Prostate gland (tissue), 2 donors: ENCODE data around the gene FAM184A. TPM values are rescaled to one million over a fixed set of nuclear protein-coding genes. Genes with fewer than 3 reads are reported as not detected.
A peak's percentile ranks its signal among the peaks of the same experiment; 100 is the strongest.

Source experiments
- DNase-seq: peaks from one replicate; pipeline ENCODE4 v3.0.0-alpha.2; 2019; ENCODE audit warnings: low spot score
- H3K27ac ChIP-seq, 2 donors: fragments of 200-600 bp; sonication (generic); 2 replicates each; pipeline ENCODE4 v1.5.1; 2017 to 2019
- H3K27me3 ChIP-seq: fragments of 200-600 bp; sonication (generic); replicated peaks from 2 replicates; pipeline ENCODE4 v1.5.1; 2019; ENCODE audit not compliant: insufficient read depth
- H3K36me3 ChIP-seq, 2 donors: fragments of 200-600 bp; sonication (generic); 1 replicate in 1 of 2; 2 replicates in 1 of 2; pipeline versions ENCODE4 v1.5.1 to v1.8.1; 2017 to 2019
- H3K4me1 ChIP-seq: fragments of 200-600 bp; sonication (generic); replicated peaks from 2 replicates; pipeline ENCODE4 v1.5.1; 2019
- H3K4me3 ChIP-seq, 2 donors: fragments of 200-600 bp; sonication (generic); 2 replicates each; pipeline ENCODE4 v1.5.1; 2017 to 2019
- H3K9me3 ChIP-seq: fragments of 200-600 bp; sonication (generic); 2 replicates; pipeline ENCODE4 v1.5.1; 2017
- CTCF ChIP-seq, 4 experiments: fragments of 200-600 bp in 2 of 4; fragments of 450-650 bp in 2 of 4; sonication (generic) in 2 of 4; IDR thresholded peaks; 1 replicate in 3 of 4; 2 replicates in 1 of 4; pipeline ENCODE4 v1.5.1; 2016 to 2019; ENCODE audit warnings: antibody characterized with exemption in 4 of 4, mild to moderate bottlenecking in 2 of 4, moderate library complexity in 2 of 4
- POLR2A ChIP-seq: fragments of 450-650 bp; IDR thresholded peaks from one replicate; pipeline ENCODE4 v1.6.1; 2016; ENCODE audit warnings: antibody characterized with exemption, mild to moderate bottlenecking
- POLR2AphosphoS5 ChIP-seq: sonication (generic); formaldehyde crosslinking; IDR thresholded peaks from one replicate; pipeline ENCODE4 v1.6.1; 2017; ENCODE audit warnings: antibody characterized with exemption
- WGBS: methylation state at CpG from one replicate; pipeline ENCODE4 v1.1.5; 2018; 5-methylcytosine and 5-hydroxymethylcytosine counted together
- intact Hi-C: fragments of 100-400 bp; cut with DNase I; formaldehyde crosslinking; loops from one replicate; pipeline ENCODE4 v1.14.2; 2022
- total RNA-seq, 2 donors: library from RNA; depleted of rRNA; stranded (reverse); fragments of >200 nt; gene quantifications; one replicate each; pipeline ENCODE4 v1.1.0, GENCODE V29; 2016

Gene FAM184A
- total RNA-seq, 2 donors from 2014 or later, result 3.6 to 7.6 TPM

- Histone ChIP-seq H3K4me1 (no peaks in the 10 kb centered on the region), H3K27me3 (no peaks in the 10 kb centered on the region), H3K27ac (peak overlapping the region; percentile 36 to 42), H3K4me3 (no peak overlapping the region), H3K9me3 (no peaks in the 10 kb centered on the region), H3K36me3 (no peaks in the 10 kb centered on the region)
- DNase-seq, result peak; percentile 93
- 11% methylated on average over 6 of the region's 6 CpGs for WGBS
- TF ChIP-seq POLR2AphosphoS5 (peak; percentile 70), CTCF (IDR thresholded peaks at IDR 0.05) (no peak)
- intact Hi-C loops, result no loop called here
Measured at GRCh38 chr6:119096721-119097565, 18.5 kb upstream of the FAM184A start.

GRCh38 chr6:119090256-119090655 lies 11.8 kb upstream of the FAM184A start:
- H3K27me3 ChIP-seq, result no peaks in the 10 kb centered on the region
- WGBS, result 61% methylated on average over 2 of the region's 2 CpGs
- H3K27ac ChIP-seq, result no peak overlapping the region
- TF ChIP-seq CTCF (IDR thresholded peaks at IDR 0.05), result no peak
- no peak for TF ChIP-seq POLR2AphosphoS5
- no peaks in the 10 kb centered on the region for H3K4me1 ChIP-seq
- no peak for DNase-seq
- no peak overlapping the region for H3K4me3 ChIP-seq
- no peaks in the 10 kb centered on the region for H3K36me3 ChIP-seq
- intact Hi-C loops, result no loop called here
- no peaks in the 10 kb centered on the region for H3K9me3 ChIP-seq

GRCh38 chr6:119084784-119085183 lies 6.3 kb upstream of the FAM184A start:
- no peak overlapping the region for H3K27ac ChIP-seq
- H3K27me3 ChIP-seq, result no peaks in the 10 kb centered on the region
- H3K9me3 ChIP-seq, result no peaks in the 10 kb centered on the region
- no peak for TF ChIP-seq POLR2AphosphoS5
- no peak for TF ChIP-seq CTCF (IDR thresholded peaks at IDR 0.05)
- TF ChIP-seq POLR2A, result no peak
- DNase-seq, result no peak
- no peaks in the 10 kb centered on the region for H3K4me1 ChIP-seq
- intact Hi-C loops, result no loop called here
- H3K36me3 ChIP-seq, result no peaks in the 10 kb centered on the region
- WGBS, result 92% methylated on average over 1 of the region's 1 CpG
- H3K4me3 ChIP-seq, result no peak overlapping the region

- Histone ChIP-seq H3K9me3 (no peaks in the 10 kb centered on the region), H3K27me3 (no peaks in the 10 kb centered on the region), H3K27ac (no peak overlapping the region), H3K4me3 (no peak overlapping the region), H3K4me1 (no peaks in the 10 kb centered on the region), H3K36me3 (no peaks in the 10 kb centered on the region)
- intact Hi-C loops, result no loop called here
- DNase-seq, result no peak
- 97% methylated on average over 5 of the region's 5 CpGs for WGBS
- TF ChIP-seq CTCF (IDR thresholded peaks at IDR 0.05) (no peak), POLR2AphosphoS5 (no peak), POLR2A (no peak)
Measured at GRCh38 chr6:119083007-119083406, 4.5 kb upstream of the FAM184A start.

- intact Hi-C loops, result loop anchor here (5.0 kb wide), 1 partner anchor 187 kb away; the partner anchor contains the start of gene ASF1A
- Histone ChIP-seq H3K27me3 (no peaks in the 10 kb centered on the region), H3K27ac (peak overlapping the region; percentile 73 to 83), H3K4me1 (no peaks in the 10 kb centered on the region), H3K36me3 (no peaks in the 10 kb centered on the region), H3K4me3 (peak overlapping the region; percentile 70 to 75), H3K9me3 (no peaks in the 10 kb centered on the region)
- DNase-seq, result no peak
- no peak for TF ChIP-seq POLR2AphosphoS5
- TF ChIP-seq POLR2A, result no peak
- TF ChIP-seq CTCF (IDR thresholded peaks at IDR 0.05), result no peak
- 4% methylated on average over 9 of the region's 9 CpGs for WGBS
Measured at GRCh38 chr6:119079283-119079809, 882 bp upstream of the FAM184A start.
